VCaP (cell line): ENCODE measurements around the gene ARL17B.
"Not testable (repeated sequence)": the region's sequence is repeated elsewhere in the genome, so short reads cannot be mapped to it uniquely, and the experiment has no call there.

Source experiments
- H3K27ac ChIP-seq: fragments of 450-650 bp; 2 replicates; pipeline ENCODE4 v1.5.1; 2017

The ARL17B gene

GRCh38 chr17:46361755-46362154, at the start of gene ARL17B:
Gene ARL17B (minus strand): TSS chr17:46361766. CDS start chr17:46358397, 3,369 bp downstream.
- not testable (repeated sequence) for H3K27ac ChIP-seq

GRCh38 chr17:46409864-46410263, 48.3 kb upstream of the ARL17B start:
- H3K27ac ChIP-seq, result not testable (repeated sequence)

- H3K27ac ChIP-seq, result not testable (repeated sequence)
Measured at GRCh38 chr17:46407155-46407554, 45.6 kb upstream of the ARL17B start.

- not testable (repeated sequence) for H3K27ac ChIP-seq
Measured at GRCh38 chr17:46401033-46401787, 39.6 kb upstream of the ARL17B start.

GRCh38 chr17:46400543-46400942, 39.0 kb upstream of the ARL17B start:
- H3K27ac ChIP-seq, result not testable (repeated sequence)

- not testable (repeated sequence) for H3K27ac ChIP-seq
Measured at GRCh38 chr17:46399993-46400392, 38.4 kb upstream of the ARL17B start.

GRCh38 chr17:46396292-46396691, 34.7 kb upstream of the ARL17B start:
- not testable (repeated sequence) for H3K27ac ChIP-seq

- H3K27ac ChIP-seq, result not testable (repeated sequence)
Measured at GRCh38 chr17:46393702-46394101, 32.1 kb upstream of the ARL17B start.

GRCh38 chr17:46385491-46385890, 23.9 kb upstream of the ARL17B start:
- not testable (repeated sequence) for H3K27ac ChIP-seq

GRCh38 chr17:46383118-46383517, 21.6 kb upstream of the ARL17B start:
- H3K27ac ChIP-seq, result not testable (repeated sequence)

- H3K27ac ChIP-seq, result not testable (repeated sequence)
Measured at GRCh38 chr17:46373418-46373817, 11.9 kb upstream of the ARL17B start.

- not testable (repeated sequence) for H3K27ac ChIP-seq
Measured at GRCh38 chr17:46372236-46373229, 11.0 kb upstream of the ARL17B start.

GRCh38 chr17:46367520-46367919, 6.0 kb upstream of the ARL17B start:
- H3K27ac ChIP-seq, result not testable (repeated sequence)

GRCh38 chr17:46361145-46361735, 326 bp downstream of the ARL17B start:
- not testable (repeated sequence) for H3K27ac ChIP-seq

- not testable (repeated sequence) for H3K27ac ChIP-seq
Measured at GRCh38 chr17:46353856-46354255, 7.7 kb downstream of the ARL17B start.

GRCh38 chr17:46349060-46349459, 12.5 kb downstream of the ARL17B start:
- H3K27ac ChIP-seq, result not testable (repeated sequence)

- not testable (repeated sequence) for H3K27ac ChIP-seq
Measured at GRCh38 chr17:46348345-46348744, 13.2 kb downstream of the ARL17B start.

- H3K27ac ChIP-seq, result not testable (repeated sequence)
Measured at GRCh38 chr17:46342131-46342530, 19.4 kb downstream of the ARL17B start.

- H3K27ac ChIP-seq, result not testable (repeated sequence)
Measured at GRCh38 chr17:46341220-46341619, 20.3 kb downstream of the ARL17B start.

GRCh38 chr17:46294831-46295230, 66.7 kb downstream of the ARL17B start, which contains the start of gene LRRC37A:
Gene LRRC37A (plus strand): TSS chr17:46295131. CDS start chr17:46295134, 3 bp downstream.
- not testable (repeated sequence) for H3K27ac ChIP-seq

- H3K27ac ChIP-seq, result not testable (repeated sequence)
Measured at GRCh38 chr17:46291618-46292017, 69.9 kb downstream of the ARL17B start.

- not testable (repeated sequence) for H3K27ac ChIP-seq
Measured at GRCh38 chr17:46290906-46291546, 70.5 kb downstream of the ARL17B start.
